ENCODE results near the gene KLHL6.
A peak's percentile ranks its signal among the peaks of the same experiment; 100 is the strongest.
"Not testable (repeated sequence)": the region's sequence is repeated elsewhere in the genome, so short reads cannot be mapped to it uniquely, and the experiment has no call there.

The KLHL6 gene

DNA sequence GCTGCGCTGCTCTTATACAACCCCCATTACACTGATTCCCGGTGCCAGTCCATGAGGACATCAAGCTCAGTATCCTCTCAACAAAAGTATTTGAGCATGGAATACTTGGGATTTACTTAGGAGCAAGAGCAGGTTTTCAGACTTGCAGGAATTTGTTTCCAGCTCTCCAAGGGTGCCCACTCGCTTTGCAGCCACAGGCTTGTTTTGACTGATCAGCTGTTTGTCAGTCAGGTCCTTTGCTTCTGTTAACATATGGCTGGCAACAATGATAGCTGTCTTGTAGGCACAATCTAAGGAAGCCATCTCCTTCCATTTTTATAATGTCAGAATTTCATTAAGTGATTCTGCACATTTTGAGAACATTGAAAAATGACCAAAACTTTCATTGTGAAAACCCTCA lies 88.9 kb downstream of the KLHL6 start:
- TF ChIP-seq, protein P1, sequence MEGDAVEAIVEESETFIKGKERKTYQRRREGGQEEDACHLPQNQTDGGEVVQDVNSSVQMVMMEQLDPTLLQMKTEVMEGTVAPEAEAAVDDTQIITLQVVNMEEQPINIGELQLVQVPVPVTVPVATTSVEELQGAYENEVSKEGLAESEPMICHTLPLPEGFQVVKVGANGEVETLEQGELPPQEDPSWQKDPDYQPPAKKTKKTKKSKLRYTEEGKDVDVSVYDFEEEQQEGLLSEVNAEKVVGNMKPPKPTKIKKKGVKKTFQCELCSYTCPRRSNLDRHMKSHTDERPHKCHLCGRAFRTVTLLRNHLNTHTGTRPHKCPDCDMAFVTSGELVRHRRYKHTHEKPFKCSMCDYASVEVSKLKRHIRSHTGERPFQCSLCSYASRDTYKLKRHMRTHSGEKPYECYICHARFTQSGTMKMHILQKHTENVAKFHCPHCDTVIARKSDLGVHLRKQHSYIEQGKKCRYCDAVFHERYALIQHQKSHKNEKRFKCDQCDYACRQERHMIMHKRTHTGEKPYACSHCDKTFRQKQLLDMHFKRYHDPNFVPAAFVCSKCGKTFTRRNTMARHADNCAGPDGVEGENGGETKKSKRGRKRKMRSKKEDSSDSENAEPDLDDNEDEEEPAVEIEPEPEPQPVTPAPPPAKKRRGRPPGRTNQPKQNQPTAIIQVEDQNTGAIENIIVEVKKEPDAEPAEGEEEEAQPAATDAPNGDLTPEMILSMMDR (conservative IDR thresholded peaks at IDR 0.05; ENCODE audit: low read depth, low read length) = no peak
- no peak overlapping the region for H3K4me3 ChIP-seq (ENCODE audit: low read depth, low read length)
- DNase-seq (ENCODE audit: low read depth) = no peak

DNA sequence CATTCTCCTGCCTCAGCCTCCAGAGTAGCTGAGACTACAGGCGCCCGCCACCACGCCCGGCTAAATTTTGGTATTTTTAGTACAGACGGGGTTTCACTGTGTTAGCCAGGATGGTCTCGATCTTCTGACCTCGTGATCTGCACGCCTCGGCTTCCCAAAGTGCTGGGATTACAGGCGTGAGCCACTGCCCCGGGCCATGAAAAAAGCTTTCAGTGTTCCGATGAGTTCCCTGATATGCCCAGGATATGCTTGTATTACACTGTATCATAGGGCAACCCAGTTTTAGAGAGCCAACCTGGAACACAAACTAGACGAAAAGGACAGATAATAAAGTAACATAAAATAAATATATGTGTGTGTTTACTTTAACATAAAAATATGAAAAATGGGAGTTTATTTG lies 89.8 kb downstream of the KLHL6 start:
- not testable (repeated sequence) for H3K4me3 ChIP-seq (ENCODE audit: low read depth, low read length); DNase-seq (ENCODE audit: low read depth)

DNA sequence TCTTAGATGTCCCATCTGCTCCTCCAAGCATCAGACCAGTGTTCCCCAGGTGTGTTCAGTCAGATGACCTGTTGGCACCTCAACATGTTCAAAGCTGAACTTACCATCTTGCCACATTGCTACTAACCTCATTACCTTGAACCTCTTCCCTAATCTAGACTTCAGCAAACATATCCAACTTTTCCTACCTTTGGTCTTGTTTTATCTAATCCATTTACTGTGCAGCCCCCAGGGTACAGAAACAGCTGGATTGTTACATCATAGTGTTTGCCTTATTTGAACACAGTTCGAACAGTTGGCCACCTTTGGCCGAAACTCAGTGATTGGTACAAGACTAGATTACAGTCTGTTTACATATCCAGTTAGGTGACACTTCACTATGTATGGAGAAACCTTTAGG lies 91.0 kb downstream of the KLHL6 start:
- H3K4me3 ChIP-seq (ENCODE audit: low read depth, low read length) = no peak overlapping the region
- TF ChIP-seq, protein P1 (conservative IDR thresholded peaks at IDR 0.05; ENCODE audit: low read depth, low read length) = no peak
- no peak for DNase-seq (ENCODE audit: low read depth)

DNA sequence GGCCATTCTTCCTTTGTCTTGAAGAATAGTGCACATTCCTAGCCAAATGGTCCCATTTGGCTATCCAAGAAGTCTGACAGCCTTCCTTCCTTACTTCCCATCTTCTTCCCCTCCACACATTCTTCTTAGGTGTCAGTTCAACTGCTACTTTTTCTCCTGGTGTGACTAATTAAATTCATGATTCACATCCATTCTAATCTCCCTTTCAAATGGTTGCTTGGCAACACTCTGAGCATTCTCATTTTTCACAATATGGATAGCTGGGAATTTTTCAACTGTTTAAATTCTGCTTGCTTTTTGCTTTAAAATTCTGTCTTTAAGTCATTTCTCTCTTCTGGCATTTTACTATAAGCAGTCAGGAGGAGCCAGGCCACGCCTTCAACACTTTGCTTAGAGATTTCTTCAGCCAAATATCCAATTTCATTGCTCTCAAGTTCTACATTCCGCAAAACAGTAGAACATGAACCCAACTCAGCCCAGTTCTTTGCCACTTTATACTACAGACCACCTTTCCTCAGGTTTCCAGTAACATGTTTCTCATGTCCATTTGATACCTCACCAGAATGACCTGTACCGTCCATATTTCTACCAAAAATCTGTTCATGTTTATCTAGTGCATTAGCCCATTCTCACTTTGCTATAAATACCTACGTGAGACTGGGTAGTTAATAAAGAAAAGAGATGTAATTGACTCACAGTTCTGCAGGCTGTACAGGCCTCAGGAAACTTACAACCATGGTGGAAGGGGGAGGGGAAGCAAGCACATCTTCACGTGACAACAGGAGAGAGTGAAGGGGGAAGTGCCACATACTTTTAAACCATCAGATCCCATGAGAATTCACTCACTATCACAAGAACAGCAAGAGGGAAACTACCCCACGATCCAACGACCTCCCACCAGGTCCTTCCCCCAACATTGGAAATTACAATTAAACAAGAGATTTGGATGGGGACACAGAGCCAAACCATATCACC lies 95.1 kb downstream of the KLHL6 start:
- TF ChIP-seq, protein P1 (conservative IDR thresholded peaks at IDR 0.05; ENCODE audit: low read depth, low read length) = no peak
- H3K4me3 ChIP-seq (ENCODE audit: low read depth, low read length) = no peak overlapping the region
- DNase-seq (ENCODE audit: low read depth) = no peak

DNA sequence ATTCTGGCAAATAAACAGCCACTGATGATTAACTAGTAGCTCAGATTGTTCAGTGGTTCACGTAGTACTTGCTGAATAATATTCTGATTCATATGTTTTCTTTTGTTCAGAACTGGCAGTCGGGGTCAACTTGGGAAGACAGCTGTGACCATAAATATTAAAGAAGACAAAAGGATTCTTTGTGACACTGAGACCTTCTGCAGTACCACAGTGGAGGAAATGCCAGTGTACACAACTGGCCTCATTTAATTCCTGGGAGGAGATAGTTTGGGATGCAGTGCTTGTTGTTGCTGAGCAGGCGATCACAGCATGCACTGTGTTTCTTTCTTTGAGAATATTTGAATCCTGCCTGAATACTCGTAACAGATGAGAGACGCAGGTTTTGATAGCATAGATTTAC lies 100.4 kb downstream of the KLHL6 start:
- TF ChIP-seq, protein P1 (conservative IDR thresholded peaks at IDR 0.05; ENCODE audit: low read depth, low read length) = no peak
- peak; percentile 57 for DNase-seq (ENCODE audit: low read depth)
- no peak overlapping the region for H3K4me3 ChIP-seq (ENCODE audit: low read depth, low read length)

DNA sequence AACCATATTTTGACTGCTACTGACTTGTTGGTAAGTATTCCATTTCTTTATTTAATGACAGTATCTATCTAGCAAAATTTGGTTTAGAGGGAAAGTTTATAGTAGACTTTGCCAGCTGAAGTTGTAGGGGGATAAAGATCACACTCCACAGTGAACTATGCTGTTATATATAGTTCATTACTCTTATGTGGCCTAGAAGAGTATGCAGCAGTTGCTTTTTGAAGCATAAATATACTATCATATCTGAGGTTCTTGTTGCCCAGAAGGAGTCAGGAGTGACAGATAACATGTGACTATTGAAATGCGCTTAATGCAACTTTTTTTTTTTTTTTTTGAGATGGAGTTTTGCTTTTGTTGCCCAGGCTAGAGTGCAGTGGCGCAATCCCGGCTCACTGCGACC lies 101.4 kb downstream of the KLHL6 start:
- H3K4me3 ChIP-seq (ENCODE audit: low read depth, low read length) = no peak overlapping the region
- TF ChIP-seq, protein P1 (conservative IDR thresholded peaks at IDR 0.05; ENCODE audit: low read depth, low read length) = no peak
- no peak for DNase-seq (ENCODE audit: low read depth)

DNA sequence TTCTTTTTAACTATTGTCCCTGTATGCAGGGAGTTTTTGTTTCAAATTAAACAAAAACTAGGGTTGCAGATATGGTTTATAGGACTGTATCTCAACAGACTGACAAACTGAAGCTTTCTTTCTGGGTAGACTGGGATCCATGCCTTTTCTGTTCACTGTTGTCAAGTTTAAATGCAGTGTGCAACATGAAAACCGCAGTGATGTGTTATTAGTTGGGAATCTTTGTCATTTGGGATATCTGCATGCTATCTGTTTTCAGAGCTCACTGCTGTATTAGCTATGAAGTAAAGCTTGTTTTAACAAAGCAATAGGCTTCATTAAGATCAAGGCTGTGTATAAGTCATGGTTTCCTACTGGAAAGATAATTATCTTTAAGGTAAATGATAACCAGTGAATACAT lies 105.7 kb downstream of the KLHL6 start:
- TF ChIP-seq, protein P1 (conservative IDR thresholded peaks at IDR 0.05; ENCODE audit: low read depth, low read length) = no peak
- DNase-seq (ENCODE audit: low read depth) = no peak
- no peak overlapping the region for H3K4me3 ChIP-seq (ENCODE audit: low read depth, low read length)

Data from choroid plexus epithelial cell (primary cell).